NT2/D1 (cell line): Measurements from ENCODE around the gene COX19.

Experiments
- DNase-seq: peaks from one replicate; pipeline ENCODE4 v3.0.0-alpha.2; 2011; ENCODE audit warnings: low read depth, low spot score
- H3K27me3 ChIP-seq: 2 replicates; pipeline ENCODE4 v1.6.0; 2011; ENCODE audit warnings: mild to moderate bottlenecking; ENCODE audit not compliant: insufficient read length, insufficient read depth
- H3K36me3 ChIP-seq: 2 replicates; pipeline ENCODE4 v1.6.1; 2011; ENCODE audit warnings: mild to moderate bottlenecking, low read length, mixed read lengths; ENCODE audit not compliant: insufficient read depth, insufficient read length
- H3K4me1 ChIP-seq: 2 replicates; pipeline ENCODE4 v1.5.1; 2011; ENCODE audit not compliant: insufficient read depth, insufficient read length
- H3K4me3 ChIP-seq: 2 replicates; pipeline ENCODE4 v1.5.1; 2011; ENCODE audit warnings: low read depth; ENCODE audit not compliant: insufficient read length
- H3K9ac ChIP-seq: 2 replicates; pipeline ENCODE4 v1.6.0; 2011; ENCODE audit warnings: low read depth; ENCODE audit not compliant: insufficient read length
- H3K9me3 ChIP-seq: 2 replicates; pipeline ENCODE4 v1.5.1; 2011; ENCODE audit warnings: mild to moderate bottlenecking, low read length; ENCODE audit not compliant: insufficient read depth
- SUZ12 ChIP-seq: IDR thresholded peaks from 2 replicates; pipeline ENCODE4 v1.6.1; 2011; ENCODE audit not compliant: insufficient read length, insufficient read depth; ENCODE audit errors: extremely low read depth
- YY1 ChIP-seq: IDR thresholded peaks from 2 replicates; pipeline ENCODE4 v1.6.1; 2011; ENCODE audit not compliant: insufficient read length, insufficient read depth
- ZNF274 ChIP-seq: IDR thresholded peaks from 2 replicates; pipeline ENCODE4 v1.6.1; 2011; ENCODE audit warnings: mild to moderate bottlenecking, low read depth, low read length

The COX19 gene

DNA sequence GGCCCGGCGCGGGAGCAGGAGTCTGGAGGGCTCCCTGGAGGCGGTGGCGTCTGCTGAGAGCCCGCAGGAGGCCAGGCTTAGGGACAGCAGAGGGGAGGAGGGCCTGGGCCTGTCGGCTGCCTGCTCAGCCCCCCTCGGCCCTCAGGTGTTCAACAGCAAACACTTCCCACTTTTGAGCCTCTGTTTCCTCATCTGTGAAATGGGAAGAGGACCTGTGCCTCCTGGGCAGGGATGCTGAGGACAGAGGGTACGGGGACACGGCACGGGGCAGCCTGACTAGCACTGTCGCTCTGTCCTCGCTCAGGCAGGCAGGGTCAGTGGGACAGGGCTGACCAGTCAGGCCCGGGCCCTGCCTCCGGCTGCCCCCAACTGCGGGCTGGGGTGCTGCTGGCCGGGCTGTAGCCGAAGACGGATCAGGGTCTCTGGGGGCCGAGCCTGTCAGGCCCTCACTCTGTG lies 8.3 kb upstream of the COX19 start:
- TF ChIP-seq SUZ12: no peak
- no peak for TF ChIP-seq YY1
- no peak for TF ChIP-seq ZNF274
- Histone ChIP-seq H3K9ac (peak overlapping the region; percentile 42), H3K9me3 (no peaks in the 10 kb centered on the region), H3K4me3 (no peak overlapping the region), H3K4me1 (peaks cover 27% of the 10 kb centered on the region), H3K36me3 (no peaks in the 10 kb centered on the region), H3K27me3 (no peaks in the 10 kb centered on the region)
- DNase-seq: no peak

DNA sequence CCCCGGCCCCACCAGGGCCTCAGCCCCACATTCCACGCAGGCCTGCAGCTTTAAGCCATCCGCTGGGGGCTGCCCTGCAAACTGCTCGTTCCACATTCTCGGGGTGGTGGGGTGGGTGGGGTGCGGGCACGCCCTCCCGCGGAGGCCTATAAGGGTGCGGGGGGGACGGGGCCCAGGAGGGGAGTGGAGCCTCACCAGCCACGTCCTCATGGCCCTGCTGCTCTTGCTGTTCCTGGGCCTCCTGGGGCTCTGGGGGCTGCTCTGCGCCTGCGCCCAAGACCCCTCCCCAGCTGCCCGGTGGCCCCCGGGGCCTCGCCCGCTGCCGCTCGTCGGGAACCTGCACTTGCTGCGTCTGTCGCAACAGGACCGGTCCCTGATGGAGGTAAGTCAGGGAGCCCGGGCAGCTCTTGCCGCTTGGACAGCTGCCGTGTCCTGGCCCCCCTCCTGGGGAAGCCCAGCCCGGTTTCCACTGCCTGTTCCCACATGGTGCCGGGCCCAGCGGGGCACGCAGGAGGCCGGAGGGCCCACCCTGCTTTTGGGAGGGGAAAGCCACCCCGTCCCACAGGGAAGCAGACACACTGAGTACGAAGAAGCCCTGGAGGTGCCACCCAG lies 7.8 kb upstream of the COX19 start, which contains the start of gene CYP2W1:
TSS of gene CYP2W1 (plus strand) at position 178 of the 612 bp plus-strand sequence. CDS start at position 209, 31 bp downstream.
- no peak for DNase-seq
- H3K36me3 ChIP-seq: no peaks in the 10 kb centered on the region
- H3K4me1 ChIP-seq: peaks cover 26% of the 10 kb centered on the region
- H3K9me3 ChIP-seq: no peaks in the 10 kb centered on the region
- TF ChIP-seq ZNF274 (no peak), SUZ12 (no peak), YY1 (no peak)
- H3K4me3 ChIP-seq: no peak within 1 kb of the TSS
- no peaks in the 10 kb centered on the region for H3K27me3 ChIP-seq
- H3K9ac ChIP-seq: peak within 1 kb of the TSS; percentile 42

DNA sequence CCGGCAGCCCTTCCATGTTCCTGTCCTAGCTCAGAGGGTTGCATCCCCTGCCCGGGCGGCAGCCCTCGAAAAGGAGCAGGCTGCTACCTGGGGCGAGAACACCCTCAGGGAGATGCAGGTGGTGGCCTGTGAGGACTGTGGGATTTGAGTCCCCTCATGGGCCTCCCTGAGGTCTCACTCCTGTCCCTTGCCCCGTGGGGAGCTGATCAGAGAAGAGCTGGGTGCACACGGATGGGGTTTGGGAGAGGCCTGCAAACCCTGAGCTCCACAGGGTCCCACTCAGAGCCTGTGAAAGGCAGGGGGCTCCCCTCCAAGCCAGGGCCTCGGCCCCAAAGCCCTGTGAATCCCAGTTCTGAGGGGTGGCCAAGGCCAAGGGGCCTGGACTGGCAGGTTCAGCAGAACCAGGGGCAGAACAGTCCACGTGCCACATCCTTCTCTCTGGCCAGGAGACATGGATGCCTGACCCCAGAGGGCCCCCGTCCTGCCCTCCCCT lies 7.2 kb upstream of the COX19 start:
- Histone ChIP-seq H3K4me3 (no peak overlapping the region), H3K9me3 (no peaks in the 10 kb centered on the region), H3K4me1 (peaks cover 22% of the 10 kb centered on the region), H3K27me3 (no peaks in the 10 kb centered on the region), H3K36me3 (no peaks in the 10 kb centered on the region), H3K9ac (no peak overlapping the region)
- TF ChIP-seq SUZ12: no peak
- TF ChIP-seq YY1: no peak
- TF ChIP-seq ZNF274: no peak
- DNase-seq: no peak

DNA sequence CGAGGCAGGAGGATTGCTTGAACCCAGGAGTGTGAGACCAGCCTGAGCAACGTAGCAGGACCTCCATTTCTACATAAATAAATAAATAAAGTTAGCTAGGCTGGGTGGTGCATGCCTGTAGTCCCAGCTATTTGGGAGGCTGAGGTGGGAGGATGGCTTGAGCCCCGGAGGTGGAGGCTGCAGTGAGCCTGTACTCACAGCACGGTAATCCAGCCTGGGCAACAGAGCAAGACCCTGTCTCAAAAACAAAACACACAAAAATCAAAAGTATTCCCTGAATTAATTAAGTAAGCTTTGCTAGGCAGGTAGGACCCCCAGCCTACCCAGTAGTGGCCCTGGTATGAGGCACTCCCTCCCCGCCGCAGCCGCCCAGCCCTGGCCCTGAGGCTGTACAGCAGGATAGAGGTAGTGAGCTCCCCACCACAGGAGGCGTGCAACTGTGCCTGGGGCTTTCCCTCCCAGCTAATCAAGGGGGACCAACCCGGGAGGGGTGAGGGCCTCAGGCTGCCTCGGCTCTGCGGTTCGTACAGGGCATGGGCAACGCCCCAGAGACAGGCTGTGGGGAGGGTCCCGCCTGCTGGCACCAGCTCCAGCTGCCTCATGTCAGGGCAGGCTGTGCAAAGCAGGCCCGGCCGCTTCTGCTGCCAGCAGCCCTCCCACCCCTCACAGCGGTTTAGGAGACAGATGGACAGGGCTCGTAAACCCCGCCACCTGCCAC lies 6.6 kb upstream of the COX19 start:
- DNase-seq: no peak
- no peaks in the 10 kb centered on the region for H3K27me3 ChIP-seq
- TF ChIP-seq YY1: no peak
- TF ChIP-seq ZNF274: no peak
- no peak for TF ChIP-seq SUZ12
- H3K9ac ChIP-seq: no peak overlapping the region
- no peaks in the 10 kb centered on the region for H3K36me3 ChIP-seq
- H3K4me3 ChIP-seq: no peak overlapping the region
- H3K9me3 ChIP-seq: no peaks in the 10 kb centered on the region
- H3K4me1 ChIP-seq: peaks cover 20% of the 10 kb centered on the region

DNA sequence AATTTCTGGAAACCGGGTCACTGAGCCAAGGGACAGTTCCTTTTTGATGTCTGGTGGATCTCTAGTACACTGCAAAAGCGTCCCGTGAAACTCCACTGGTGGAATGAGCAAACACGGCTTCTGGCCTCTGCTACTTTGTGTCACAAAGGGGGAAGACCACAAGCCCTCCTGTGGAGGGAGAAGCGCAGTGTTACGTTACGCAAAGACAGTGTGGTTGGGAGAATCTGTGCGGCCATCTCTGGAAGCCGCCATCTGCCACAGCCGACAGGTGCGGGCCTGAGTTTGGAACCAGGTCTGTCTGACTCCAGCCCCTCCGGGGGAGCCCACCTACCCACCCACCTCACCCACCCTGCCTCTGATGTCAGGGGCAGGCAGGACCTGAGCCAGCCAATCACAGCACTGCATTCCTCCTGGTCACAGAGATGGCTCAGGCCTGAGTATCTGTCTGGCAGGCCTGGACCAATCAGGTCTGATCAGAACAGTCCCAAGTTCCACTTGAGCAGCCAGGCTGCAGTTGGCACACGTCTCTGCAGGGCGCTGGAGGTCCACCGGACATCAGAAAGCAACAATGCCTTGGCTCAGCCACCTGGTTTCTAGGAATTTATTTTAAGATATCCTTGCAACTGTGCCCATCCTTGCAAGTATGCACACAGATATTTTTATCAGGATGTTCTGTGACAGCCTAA lies 4.7 kb upstream of the COX19 start:
- H3K36me3 ChIP-seq: no peaks in the 10 kb centered on the region
- peaks cover 13% of the 10 kb centered on the region for H3K4me1 ChIP-seq
- no peak overlapping the region for H3K9ac ChIP-seq
- no peaks in the 10 kb centered on the region for H3K9me3 ChIP-seq
- TF ChIP-seq SUZ12 (no peak), ZNF274 (no peak), YY1 (no peak)
- no peak overlapping the region for H3K4me3 ChIP-seq
- no peaks in the 10 kb centered on the region for H3K27me3 ChIP-seq
- no peak for DNase-seq

DNA sequence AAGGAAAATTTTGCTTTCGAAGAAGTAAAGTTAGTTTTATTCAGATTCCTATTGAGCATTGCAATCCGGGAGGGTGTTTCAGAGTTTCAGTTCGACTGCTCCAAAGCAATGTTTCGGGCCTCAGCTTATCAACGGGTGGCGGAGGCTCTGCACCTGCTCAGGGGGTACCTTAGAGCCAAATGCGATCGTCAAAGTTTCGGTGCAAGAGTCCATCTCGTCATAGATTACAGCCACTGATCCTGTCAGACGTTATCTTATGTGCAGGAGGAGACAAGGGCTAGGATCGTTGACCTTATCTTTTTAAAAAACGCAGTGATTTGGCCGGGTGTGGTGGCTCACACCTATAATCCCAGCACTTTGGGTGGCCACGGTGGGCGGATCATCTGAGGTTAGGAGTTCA lies 3.8 kb upstream of the COX19 start:
- no peak for DNase-seq
- Histone ChIP-seq H3K36me3 (no peaks in the 10 kb centered on the region), H3K27me3 (no peaks in the 10 kb centered on the region), H3K4me3 (no peak overlapping the region), H3K9me3 (no peaks in the 10 kb centered on the region), H3K4me1 (peaks cover 13% of the 10 kb centered on the region), H3K9ac (no peak overlapping the region)
- TF ChIP-seq SUZ12: no peak
- TF ChIP-seq ZNF274: no peak
- no peak for TF ChIP-seq YY1

DNA sequence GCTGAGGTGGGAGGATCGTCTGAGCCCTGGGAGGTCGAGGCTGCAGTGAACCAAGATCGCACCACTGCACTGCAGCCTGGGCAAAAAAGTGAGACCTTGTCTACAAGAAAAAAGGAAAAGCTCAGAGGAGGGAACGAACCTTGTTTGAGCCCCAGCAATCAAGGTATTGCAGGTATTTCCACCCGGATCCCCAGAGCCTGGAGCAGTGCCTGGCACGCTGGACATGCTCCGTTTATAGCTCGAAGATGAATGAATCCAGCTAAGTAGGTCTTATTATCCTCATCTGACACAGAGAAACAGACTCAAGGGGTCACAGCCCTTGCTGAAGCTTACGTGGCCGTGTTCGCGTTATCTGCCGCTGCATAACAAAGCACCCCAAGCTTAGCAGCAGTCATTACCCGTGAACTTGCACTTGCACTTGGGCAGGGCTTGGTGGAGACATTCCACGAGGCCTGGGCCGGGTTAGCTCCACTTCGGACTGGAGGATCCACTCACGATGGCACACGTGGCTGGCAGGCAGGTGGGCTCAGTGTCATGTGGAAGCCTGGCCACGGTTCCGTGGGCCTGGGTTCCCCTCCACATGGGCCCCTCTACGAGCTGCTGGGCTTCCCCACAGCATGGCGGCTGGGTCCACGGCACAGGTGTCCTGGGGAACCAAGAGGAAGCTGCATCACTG lies 3.2 kb upstream of the COX19 start:
- no peak for TF ChIP-seq SUZ12
- TF ChIP-seq YY1: no peak
- TF ChIP-seq ZNF274: no peak
- Histone ChIP-seq H3K9me3 (no peaks in the 10 kb centered on the region), H3K36me3 (no peaks in the 10 kb centered on the region), H3K9ac (no peak overlapping the region), H3K4me1 (peaks cover 12% of the 10 kb centered on the region), H3K4me3 (no peak overlapping the region), H3K27me3 (no peaks in the 10 kb centered on the region)
- DNase-seq: no peak
